K562 (cell line): ENCODE measurements around the gene LRGUK. TPM values are rescaled to one million over a fixed set of nuclear protein-coding genes. Genes with fewer than 3 reads are reported as not detected.

ENCODE experiments used
- DMBX1 ChIP-seq: fragments of 250-450 bp; sonication (Bioruptor Pico); IDR thresholded peaks from 2 replicates; pipeline ENCODE4 v1.8.0; 2022; ENCODE audit warnings: inconsistent platforms, mild to moderate bottlenecking, moderate library complexity, borderline replicate concordance
- MTF1 ChIP-seq: fragments of 250-450 bp; sonication (Bioruptor Pico); IDR thresholded peaks from 2 replicates; pipeline ENCODE4 v1.9.0; 2021; ENCODE audit warnings: moderate library complexity, mild to moderate bottlenecking, inconsistent platforms, borderline replicate concordance
- NKRF ChIP-seq: fragments of 450-650 bp; IDR thresholded peaks from 2 replicates; pipeline ENCODE4 v1.6.1; 2016; ENCODE audit warnings: borderline replicate concordance
- NR2C1 ChIP-seq, 2 experiments: fragments of 450-650 bp; IDR thresholded peaks; 2 replicates each; pipeline ENCODE4 v1.6.1; 2017; ENCODE audit warnings: mild to moderate bottlenecking in 2 of 2, antibody characterized with exemption in 1 of 2, inconsistent platforms in 1 of 2, missing compliant biosample characterization in 1 of 2, missing genetic modification characterization in 1 of 2
- NR4A1 ChIP-seq, 2 experiments: fragments of 250-450 bp in 1 of 2; fragments of 450-650 bp in 1 of 2; sonication (Bioruptor Pico) in 1 of 2; IDR thresholded peaks; 2 replicates each; pipeline versions ENCODE4 v1.4.0 to v1.6.1; 2016 to 2020; ENCODE audit warnings: mild to moderate bottlenecking in 2 of 2, missing compliant biosample characterization in 1 of 2, missing genetic modification characterization in 1 of 2, moderate library complexity in 1 of 2
- PREB ChIP-seq: sonication (generic); formaldehyde crosslinking; IDR thresholded peaks from 2 replicates; pipeline ENCODE4 v1.8.1; 2023; ENCODE audit warnings: mild to moderate bottlenecking, missing genetic modification reagents
- SMAD4 ChIP-seq: fragments of 250-450 bp; sonication (Bioruptor Pico); conservative IDR thresholded peaks from 2 replicates; pipeline ENCODE4 v1.8.0; 2021; ENCODE audit warnings: inconsistent platforms, mild to moderate bottlenecking, moderate library complexity
- SMARCA5 ChIP-seq: fragments of 450-650 bp; IDR thresholded peaks from 2 replicates; pipeline ENCODE4 v1.6.1; 2016
- STAT5B ChIP-seq: fragments of 250-450 bp; sonication (Bioruptor Pico); IDR thresholded peaks from 2 replicates; pipeline ENCODE4 v1.8.0; 2021; ENCODE audit warnings: mild to moderate bottlenecking, inconsistent platforms
- ZNF311 ChIP-seq: fragments of 250-450 bp; sonication (Bioruptor Pico); IDR thresholded peaks from 2 replicates; pipeline ENCODE4 v1.4.0; 2020; ENCODE audit warnings: mild to moderate bottlenecking, moderate library complexity
- ZNF398 ChIP-seq: fragments of 250-450 bp; sonication (Bioruptor Pico); IDR thresholded peaks from 2 replicates; pipeline ENCODE4 v1.8.0; 2021; ENCODE audit warnings: moderate library complexity, mild to moderate bottlenecking, inconsistent platforms
- ZNF41 ChIP-seq: fragments of 250-450 bp; sonication (Bioruptor Pico); conservative IDR thresholded peaks from 2 replicates; pipeline ENCODE4 v1.4.0; 2020; ENCODE audit warnings: mild to moderate bottlenecking
- ZNF644 ChIP-seq: fragments of 200-800 bp; sonication (Bioruptor generic); IDR thresholded peaks from 2 replicates; pipeline ENCODE4 v1.6.1; 2016; ENCODE audit warnings: low read depth, missing genetic modification characterization, missing compliant biosample characterization
- ZNF780A ChIP-seq: fragments of 250-450 bp; sonication (Bioruptor Pico); IDR thresholded peaks from 2 replicates; pipeline ENCODE4 v1.5.0; 2021; ENCODE audit warnings: mild to moderate bottlenecking
- polyA plus RNA-seq, 8 experiments: library from polyadenylated mRNA; depleted of rRNA in 4 of 8; stranded (reverse) in 5 of 8; unstranded in 3 of 8; fragments of >200 nt; fragmentation: Nextera tagmentation in 2 of 8; fragmentation: Illumina TruSeq in 1 of 8; extraction: Ambion mirVana in 2 of 8; extraction: Trizol in 1 of 8; gene quantifications; 2 replicates each; pipeline versions ENCODE4 v1.2.1 to v1.2.3, GENCODE V29; 2011 to 2014; ENCODE audit warnings: inconsistent platforms in 1 of 8, missing spikeins in 1 of 8
- total RNA-seq, 7 experiments: library from RNA; depleted of rRNA in 6 of 7; stranded (reverse); fragments of >200 nt in 6 of 7; fragmentation: Illumina TruSeq in 2 of 7; extraction: Trizol in 2 of 7; gene quantifications; 2 replicates each; pipeline versions ENCODE4 v1.2.1 to v1.2.3, GENCODE V29; 2011 to 2021; ENCODE audit warnings: low replicate concordance in 1 of 7
- TF ChIP-seq, protein P1 (sequence below): fragments of 450-650 bp; conservative IDR thresholded peaks from 2 replicates; pipeline ENCODE4 v1.6.1; 2016; ENCODE audit warnings: missing genetic modification characterization, low read depth, mild to moderate bottlenecking, control low read depth, missing compliant biosample characterization
- TF ChIP-seq, protein P2 (sequence below): fragments of 450-650 bp; formaldehyde crosslinking; IDR thresholded peaks from 2 replicates; pipeline ENCODE4 v1.4.0; 2020; ENCODE audit warnings: mild to moderate bottlenecking

The LRGUK gene
- total and polyA plus RNA-seq, 9 of the 15 experiments (the other 6 are each of a cell fraction or from before 2014, with no cell fraction given) = 0.04 to 0.33 (median 0.18) TPM

- TF ChIP-seq NR4A1 (CRISPR knock-in tag; IDR thresholded peaks at IDR 0.05) = no peak
- TF ChIP-seq NR4A1 (tag; IDR thresholded peaks at IDR 0.05) = peak; percentile 93
- TF ChIP-seq SMAD4 = peak; percentile 60; the same call in 1 of the 2 replicates
- TF ChIP-seq, protein P1, sequence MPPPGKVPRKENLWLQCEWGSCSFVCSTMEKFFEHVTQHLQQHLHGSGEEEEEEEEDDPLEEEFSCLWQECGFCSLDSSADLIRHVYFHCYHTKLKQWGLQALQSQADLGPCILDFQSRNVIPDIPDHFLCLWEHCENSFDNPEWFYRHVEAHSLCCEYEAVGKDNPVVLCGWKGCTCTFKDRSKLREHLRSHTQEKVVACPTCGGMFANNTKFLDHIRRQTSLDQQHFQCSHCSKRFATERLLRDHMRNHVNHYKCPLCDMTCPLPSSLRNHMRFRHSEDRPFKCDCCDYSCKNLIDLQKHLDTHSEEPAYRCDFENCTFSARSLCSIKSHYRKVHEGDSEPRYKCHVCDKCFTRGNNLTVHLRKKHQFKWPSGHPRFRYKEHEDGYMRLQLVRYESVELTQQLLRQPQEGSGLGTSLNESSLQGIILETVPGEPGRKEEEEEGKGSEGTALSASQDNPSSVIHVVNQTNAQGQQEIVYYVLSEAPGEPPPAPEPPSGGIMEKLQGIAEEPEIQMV (tag) = 0 out of 2 replicates have a peak, but pooled peaks have one; percentile 27
- TF ChIP-seq NR2C1 (IDR thresholded peaks at IDR 0.05) = no peak
- peak; percentile 35; the same call in 1 of the 2 replicates for TF ChIP-seq NR2C1 (tag; IDR thresholded peaks at IDR 0.05)
- no peak for TF ChIP-seq STAT5B (CRISPR knock-in tag)
- TF ChIP-seq, protein P2, sequence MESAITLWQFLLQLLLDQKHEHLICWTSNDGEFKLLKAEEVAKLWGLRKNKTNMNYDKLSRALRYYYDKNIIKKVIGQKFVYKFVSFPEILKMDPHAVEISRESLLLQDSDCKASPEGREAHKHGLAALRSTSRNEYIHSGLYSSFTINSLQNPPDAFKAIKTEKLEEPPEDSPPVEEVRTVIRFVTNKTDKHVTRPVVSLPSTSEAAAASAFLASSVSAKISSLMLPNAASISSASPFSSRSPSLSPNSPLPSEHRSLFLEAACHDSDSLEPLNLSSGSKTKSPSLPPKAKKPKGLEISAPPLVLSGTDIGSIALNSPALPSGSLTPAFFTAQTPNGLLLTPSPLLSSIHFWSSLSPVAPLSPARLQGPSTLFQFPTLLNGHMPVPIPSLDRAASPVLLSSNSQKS (CRISPR knock-in tag) = 0 out of 2 replicates have a peak, but pooled peaks have one; percentile 50
- TF ChIP-seq ZNF311 (CRISPR knock-in tag) = 0 out of 2 replicates have a peak, but pooled peaks have one; percentile 38
- peak; percentile 59; the same call in 1 of the 2 replicates for TF ChIP-seq ZNF41 (CRISPR knock-in tag)
- no peak for TF ChIP-seq ZNF780A (CRISPR knock-in tag)
- TF ChIP-seq DMBX1 = peak; percentile 91
- no peak for TF ChIP-seq SMARCA5
- 0 out of 2 replicates have a peak, but pooled peaks have one; percentile 32 for TF ChIP-seq PREB (CRISPR knock-in tag)
- 0 out of 2 replicates have a peak, but pooled peaks have one; percentile 11 for TF ChIP-seq MTF1 (CRISPR knock-in tag)
- 0 out of 2 replicates have a peak, but pooled peaks have one; percentile 46 for TF ChIP-seq ZNF398 (CRISPR knock-in tag)
- no peak for TF ChIP-seq NKRF
- peak; percentile 47; the same call in 1 of the 2 replicates for TF ChIP-seq ZNF644 (tag)
Observed at GRCh38 chr7:134210227-134210626, 83.1 kb downstream of the LRGUK start (continued).
